IPS-18c (cell line): ENCODE measurements around the gene SIGLECL1.

Source experiments
- H3K4me3 ChIP-seq: 2 replicates; pipeline ENCODE4 v1.7.0; 2013; ENCODE audit warnings: low read depth, mild to moderate bottlenecking, low read length, moderate library complexity; ENCODE audit not compliant: insufficient read depth
- H3K9me3 ChIP-seq: one replicate; pipeline ENCODE4 v1.6.1; 2013; ENCODE audit warnings: mild to moderate bottlenecking, low read length, moderate library complexity; ENCODE audit not compliant: control insufficient read depth, insufficient read depth

Gene SIGLECL1

GRCh38 chr19:51282335-51282734, 31.5 kb downstream of the SIGLECL1 start:
- no peak overlapping the region for H3K4me3 ChIP-seq
- no peaks in the 10 kb centered on the region for H3K9me3 ChIP-seq

- Histone ChIP-seq H3K9me3 (no peaks in the 10 kb centered on the region), H3K4me3 (no peak overlapping the region)
Measured at GRCh38 chr19:51285682-51286081, 34.8 kb downstream of the SIGLECL1 start.

GRCh38 chr19:51289635-51290034, 38.8 kb downstream of the SIGLECL1 start:
- Histone ChIP-seq H3K9me3 (no peaks in the 10 kb centered on the region), H3K4me3 (no peak overlapping the region)

- Histone ChIP-seq H3K4me3 (0 out of 2 replicates have a peak overlapping the region, but pooled peaks have one; percentile 9), H3K9me3 (no peaks in the 10 kb centered on the region)
Measured at GRCh38 chr19:51292971-51293370, 42.1 kb downstream of the SIGLECL1 start.

GRCh38 chr19:51293571-51294210, 42.8 kb downstream of the SIGLECL1 start:
- H3K9me3 ChIP-seq: no peaks in the 10 kb centered on the region
- peak overlapping the region; percentile 34; the same call in 1 of the 2 replicates for H3K4me3 ChIP-seq

GRCh38 chr19:51294211-51294976, 43.5 kb downstream of the SIGLECL1 start:
- peak overlapping the region; percentile 34; the same call in 1 of the 2 replicates for H3K4me3 ChIP-seq
- H3K9me3 ChIP-seq: no peaks in the 10 kb centered on the region

- no peaks in the 10 kb centered on the region for H3K9me3 ChIP-seq
- no peak overlapping the region for H3K4me3 ChIP-seq
Measured at GRCh38 chr19:51294977-51295375, 44.1 kb downstream of the SIGLECL1 start.

- H3K4me3 ChIP-seq: no peak overlapping the region
Measured at GRCh38 chr19:51295382-51296126, 44.7 kb downstream of the SIGLECL1 start.

GRCh38 chr19:51296336-51297093, 45.6 kb downstream of the SIGLECL1 start:
- Histone ChIP-seq H3K9me3 (no peaks in the 10 kb centered on the region), H3K4me3 (no peak overlapping the region)

More at GRCh38 chr19:51295382-51296126, 44.7 kb downstream of the SIGLECL1 start:
- H3K9me3 ChIP-seq: no peaks in the 10 kb centered on the region

- no peak overlapping the region for H3K4me3 ChIP-seq
- H3K9me3 ChIP-seq: no peaks in the 10 kb centered on the region
Measured at GRCh38 chr19:51297406-51297805, 46.5 kb downstream of the SIGLECL1 start.

GRCh38 chr19:51301266-51301665, 50.4 kb downstream of the SIGLECL1 start:
- no peaks in the 10 kb centered on the region for H3K9me3 ChIP-seq
- no peak overlapping the region for H3K4me3 ChIP-seq

GRCh38 chr19:51305479-51305878, 54.6 kb downstream of the SIGLECL1 start:
- H3K9me3 ChIP-seq: no peaks in the 10 kb centered on the region
- H3K4me3 ChIP-seq: no peak overlapping the region

GRCh38 chr19:51311351-51312257, 60.7 kb downstream of the SIGLECL1 start, which contains the start of gene IGLON5:
Gene IGLON5 (plus strand): TSS chr19:51311644. CDS start chr19:51311848, 204 bp downstream.
- peak within 1 kb of the TSS; percentile 53 for H3K4me3 ChIP-seq
- no peaks in the 10 kb centered on the region for H3K9me3 ChIP-seq

- no peak overlapping the region for H3K4me3 ChIP-seq
- no peaks in the 10 kb centered on the region for H3K9me3 ChIP-seq
Measured at GRCh38 chr19:51316688-51317087, 65.8 kb downstream of the SIGLECL1 start.

GRCh38 chr19:51317376-51317775, 66.5 kb downstream of the SIGLECL1 start:
- no peaks in the 10 kb centered on the region for H3K9me3 ChIP-seq
- H3K4me3 ChIP-seq: no peak overlapping the region

- H3K4me3 ChIP-seq: no peak overlapping the region
- no peaks in the 10 kb centered on the region for H3K9me3 ChIP-seq
Measured at GRCh38 chr19:51317968-51318367, 67.1 kb downstream of the SIGLECL1 start.
